Measurements from ENCODE around the gene GLIS2.

GRCh38 chr16:4381935-4382794 lies 66.3 kb downstream of the GLIS2 start:
- TF ChIP-seq, protein P1, sequence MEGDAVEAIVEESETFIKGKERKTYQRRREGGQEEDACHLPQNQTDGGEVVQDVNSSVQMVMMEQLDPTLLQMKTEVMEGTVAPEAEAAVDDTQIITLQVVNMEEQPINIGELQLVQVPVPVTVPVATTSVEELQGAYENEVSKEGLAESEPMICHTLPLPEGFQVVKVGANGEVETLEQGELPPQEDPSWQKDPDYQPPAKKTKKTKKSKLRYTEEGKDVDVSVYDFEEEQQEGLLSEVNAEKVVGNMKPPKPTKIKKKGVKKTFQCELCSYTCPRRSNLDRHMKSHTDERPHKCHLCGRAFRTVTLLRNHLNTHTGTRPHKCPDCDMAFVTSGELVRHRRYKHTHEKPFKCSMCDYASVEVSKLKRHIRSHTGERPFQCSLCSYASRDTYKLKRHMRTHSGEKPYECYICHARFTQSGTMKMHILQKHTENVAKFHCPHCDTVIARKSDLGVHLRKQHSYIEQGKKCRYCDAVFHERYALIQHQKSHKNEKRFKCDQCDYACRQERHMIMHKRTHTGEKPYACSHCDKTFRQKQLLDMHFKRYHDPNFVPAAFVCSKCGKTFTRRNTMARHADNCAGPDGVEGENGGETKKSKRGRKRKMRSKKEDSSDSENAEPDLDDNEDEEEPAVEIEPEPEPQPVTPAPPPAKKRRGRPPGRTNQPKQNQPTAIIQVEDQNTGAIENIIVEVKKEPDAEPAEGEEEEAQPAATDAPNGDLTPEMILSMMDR (IDR thresholded peaks at IDR 0.05; ENCODE audit: low read depth, low read length): no peak
- TF ChIP-seq POLR2A (IDR thresholded peaks at IDR 0.05; ENCODE audit: extremely low read depth, insufficient read length) (no peak), MYC (IDR thresholded peaks at IDR 0.05; ENCODE audit: low read depth, low read length) (no peak)
